GM21526 (cell line): ENCODE data around the gene CMBL.

Experiments used
- ATAC-seq: cut with Tn5 transposase; IDR thresholded peaks from one replicate; pipeline ENCODE4 v1.9.1; 2021; ENCODE audit warnings: moderate library complexity; ENCODE audit not compliant: unreplicated experiment, low FRiP score

The CMBL gene

GRCh38 chr5:10334831-10335230 lies 27.1 kb upstream of the CMBL start:
- no peak for ATAC-seq

DNA sequence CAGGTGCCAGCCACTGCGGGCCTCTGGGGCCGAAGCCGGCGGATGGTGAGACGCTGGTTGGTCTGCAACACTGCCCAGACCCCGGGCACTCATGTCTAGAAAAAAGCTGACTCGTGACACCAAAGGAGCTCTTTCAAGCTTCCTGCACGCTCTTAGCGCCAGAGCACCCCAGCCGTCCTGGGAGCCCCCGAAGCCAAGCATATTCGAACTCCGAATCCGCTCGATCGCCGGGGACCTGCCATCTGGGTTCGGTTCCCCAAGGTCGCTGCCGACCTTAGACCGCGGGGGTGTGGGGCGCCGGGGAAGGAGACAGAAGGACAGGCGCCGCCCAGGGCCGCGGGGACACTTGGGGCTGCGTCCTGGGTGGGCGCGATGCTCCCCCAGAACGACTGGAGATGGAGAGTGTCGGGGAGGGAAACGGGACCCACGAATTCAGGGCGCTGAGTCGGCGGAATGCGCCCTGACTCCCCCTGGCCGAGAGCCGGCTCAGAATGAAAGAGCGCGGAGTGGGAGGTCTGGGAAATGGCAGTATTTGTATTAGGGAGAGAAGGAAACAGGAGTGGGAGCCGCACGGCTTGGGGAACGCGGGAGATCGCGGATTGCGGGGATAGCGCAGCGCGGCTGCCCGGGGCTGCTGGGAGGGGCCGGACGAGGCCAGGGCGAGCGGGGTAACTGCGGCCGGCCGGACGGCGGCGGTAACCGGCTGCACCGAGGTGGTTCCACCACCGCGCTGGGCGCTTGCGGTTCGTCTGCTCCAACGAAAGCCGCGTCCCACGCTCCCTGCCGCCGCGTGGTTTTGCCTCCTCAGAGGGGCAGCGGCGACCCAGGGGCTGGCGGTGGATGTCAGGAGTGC lies 25.7 kb upstream of the CMBL start:
- ATAC-seq, result peak; percentile 54

GRCh38 chr5:10332301-10332700 lies 24.6 kb upstream of the CMBL start:
- ATAC-seq, result no peak

DNA sequence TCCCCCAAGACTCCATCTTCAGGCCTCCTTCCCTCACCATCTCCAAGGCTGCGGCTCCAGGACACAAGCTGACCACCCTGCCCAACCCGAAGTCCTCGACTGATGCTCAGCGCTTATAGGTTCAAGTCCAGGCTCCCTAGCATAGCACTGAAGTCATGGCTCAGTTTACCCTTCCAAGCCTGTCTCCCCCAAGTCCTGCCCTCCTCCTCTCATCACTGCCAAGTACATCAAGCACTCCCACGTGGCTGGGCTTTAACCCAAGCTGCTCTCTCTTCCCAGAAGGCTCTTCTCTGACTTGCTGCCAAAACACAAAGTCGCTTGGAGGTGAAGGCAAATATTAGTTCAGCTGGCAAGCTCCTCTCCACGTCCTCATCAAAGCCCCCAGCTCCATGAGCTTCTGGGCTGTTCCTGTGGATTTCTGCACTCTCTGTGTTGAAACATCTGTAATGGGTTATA lies 23.7 kb upstream of the CMBL start:
- ATAC-seq, result no peak

DNA sequence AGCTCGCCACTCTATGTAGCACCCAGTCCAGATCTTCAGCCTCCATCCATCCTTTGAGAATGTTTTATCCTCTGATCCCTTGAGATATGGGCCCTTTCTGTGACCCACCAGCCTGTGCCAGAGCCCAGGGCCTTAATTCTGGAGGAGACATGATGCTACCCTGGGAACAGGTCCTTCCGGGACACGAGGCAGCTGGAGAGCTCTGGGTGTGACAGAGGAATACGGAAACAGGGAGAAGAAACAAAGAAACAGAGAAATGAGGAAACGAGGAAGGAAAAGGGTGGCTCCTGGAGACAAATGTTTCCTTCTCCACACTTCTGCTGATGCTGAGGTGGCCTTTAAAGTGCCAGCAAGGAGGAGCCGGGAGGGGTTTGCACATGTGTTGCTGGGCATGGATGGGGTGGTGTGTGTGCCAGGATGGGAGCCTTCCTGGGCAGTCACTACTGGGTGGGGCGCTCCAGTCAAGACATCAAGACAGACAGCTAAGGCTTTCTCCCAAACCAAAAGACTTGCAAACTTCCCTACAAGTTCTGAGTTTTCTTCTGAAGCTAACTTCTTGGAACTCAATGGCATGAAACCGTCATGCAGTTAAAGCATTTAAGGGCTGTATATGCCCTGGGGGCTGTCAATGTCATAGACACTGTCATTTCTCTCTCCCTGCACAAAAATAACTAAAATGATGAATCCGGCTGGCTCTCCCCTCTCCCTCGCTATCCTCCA lies 23.0 kb upstream of the CMBL start:
- ATAC-seq, result no peak

- ATAC-seq, result no peak
These were observed 22.2 kb upstream of the CMBL start for GRCh38 chr5:10329820-10330481.

DNA sequence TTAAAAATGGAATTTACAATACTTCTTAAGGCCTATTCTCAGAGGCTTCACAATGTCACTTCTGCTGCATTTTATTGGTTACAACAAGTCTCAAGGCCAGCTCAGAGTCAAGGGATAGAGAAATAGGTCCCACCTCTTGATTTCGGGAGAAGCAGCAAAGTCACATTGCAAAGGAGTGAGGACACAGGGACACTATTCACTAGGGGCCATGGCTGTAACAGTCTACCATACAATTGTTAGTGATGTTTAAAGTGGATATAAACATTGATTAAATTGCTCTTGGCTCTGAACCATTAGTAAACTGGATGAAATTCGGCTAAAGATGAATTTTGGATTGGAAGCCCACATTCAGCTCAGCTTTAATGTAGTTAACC lies 21.7 kb upstream of the CMBL start:
- no peak for ATAC-seq

DNA sequence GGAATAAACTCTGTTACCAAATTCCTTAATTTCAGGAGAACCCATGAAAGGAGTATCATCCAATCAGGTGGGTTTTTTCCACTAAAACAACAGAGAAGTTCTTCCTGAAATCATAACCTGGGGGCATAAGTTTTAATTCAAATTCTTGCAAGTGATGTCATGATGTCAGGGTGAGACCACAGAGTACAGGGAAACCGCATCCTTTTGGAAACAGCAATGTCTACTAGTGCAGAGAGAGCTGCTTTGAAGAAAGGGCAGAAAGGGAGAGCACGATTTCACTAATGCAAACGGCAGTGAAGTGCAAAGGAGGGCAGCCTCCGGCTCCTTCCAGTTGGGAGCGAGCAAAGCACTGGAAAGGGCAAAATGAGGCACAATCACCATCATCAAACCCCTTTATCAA lies 20.6 kb upstream of the CMBL start:
- no peak for ATAC-seq

- ATAC-seq, result no peak
These were observed 17.0 kb upstream of the CMBL start for GRCh38 chr5:10324518-10325370.

DNA sequence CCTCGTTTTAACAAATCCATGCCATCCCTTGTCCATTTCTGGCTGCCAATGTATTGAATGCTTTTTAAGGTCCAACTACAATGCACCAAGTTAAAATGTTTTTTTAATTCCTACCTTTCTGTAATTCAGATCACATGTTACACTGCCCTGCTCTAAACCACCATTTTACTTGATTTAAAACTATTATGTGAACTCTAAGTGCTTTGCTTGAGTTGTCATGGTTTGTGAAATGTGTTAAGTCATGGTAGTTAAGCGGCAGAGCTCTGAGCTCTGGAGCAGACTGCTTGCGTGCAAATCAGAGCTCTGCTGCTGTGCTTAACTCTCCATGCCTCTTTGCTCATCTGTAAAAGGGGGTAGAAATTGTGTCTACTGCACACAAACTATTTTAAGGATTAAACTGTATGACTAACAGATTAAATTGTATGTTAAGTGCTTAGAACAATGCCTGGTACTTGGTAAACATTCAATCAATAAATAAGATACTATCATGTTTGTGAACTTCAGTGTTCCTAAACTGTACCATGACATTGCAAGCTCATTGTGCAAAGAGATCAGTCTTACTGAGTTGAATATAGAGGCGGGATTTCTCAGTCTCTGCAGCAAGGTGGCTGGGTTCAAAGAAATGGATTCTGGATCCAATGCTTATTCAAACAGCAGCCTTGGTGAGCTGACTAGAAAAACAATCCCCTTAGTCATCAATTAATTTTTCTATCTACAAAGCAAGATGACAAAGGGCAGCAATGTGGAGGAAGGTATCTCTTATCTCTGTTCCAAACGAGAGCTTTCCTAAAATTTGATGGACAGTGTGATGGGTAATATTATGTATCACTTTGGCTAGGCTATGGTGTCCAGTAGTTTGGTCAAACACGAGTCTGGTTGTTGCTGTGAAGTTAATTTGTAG lies 16.1 kb upstream of the CMBL start:
- ATAC-seq, result no peak

- no peak for ATAC-seq
These were observed 14.2 kb upstream of the CMBL start for GRCh38 chr5:10321882-10322281.

DNA sequence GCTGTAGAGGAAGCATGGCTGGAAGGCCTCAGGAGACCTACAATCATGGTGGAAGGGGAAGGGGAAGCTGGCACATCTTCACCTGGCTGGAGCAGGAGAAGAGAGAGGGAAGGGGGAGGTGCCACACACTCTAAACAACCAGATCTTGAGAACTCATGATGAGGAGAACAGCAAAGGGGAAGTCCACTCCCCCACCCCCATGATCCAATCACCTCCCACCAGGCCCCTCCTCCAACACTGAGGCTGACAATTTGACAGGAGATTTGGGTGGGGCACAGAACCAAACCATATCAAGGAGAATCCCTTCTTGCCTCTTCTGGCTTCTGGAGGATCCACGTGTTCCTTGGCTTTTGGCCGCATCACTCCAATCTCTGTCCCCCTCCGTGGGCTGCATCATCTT lies 13.1 kb upstream of the CMBL start:
- ATAC-seq, result no peak

DNA sequence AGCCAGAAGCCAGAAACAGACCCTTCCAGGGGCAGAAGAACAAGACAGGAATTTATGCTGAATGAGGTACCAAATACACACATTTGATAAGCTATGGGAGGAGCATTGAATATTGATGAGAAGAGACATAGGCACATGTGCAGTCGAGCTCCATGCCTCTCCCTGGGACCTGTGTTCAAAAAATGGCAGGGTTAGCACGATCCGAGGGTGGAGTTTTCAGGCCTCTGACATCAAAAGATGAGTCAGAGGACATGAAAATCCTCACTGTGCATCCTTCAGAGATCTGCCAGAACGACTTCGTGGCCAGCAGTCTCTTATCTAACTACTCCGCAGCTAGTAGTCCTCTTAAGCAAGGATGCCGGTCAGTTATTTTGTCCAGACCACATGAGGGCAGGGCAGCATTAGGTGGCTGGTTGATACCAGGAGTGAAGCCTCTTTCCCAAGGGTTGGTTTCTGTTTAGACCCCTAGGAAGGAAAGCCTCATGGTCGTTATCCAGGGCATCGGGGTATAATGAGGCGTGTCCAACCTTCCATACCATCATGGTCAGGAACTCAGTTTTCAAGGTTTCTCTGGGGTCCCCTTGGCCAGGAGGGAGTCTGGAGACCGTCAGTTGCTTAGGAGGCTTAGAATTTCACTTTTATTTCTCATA lies 11.6 kb upstream of the CMBL start:
- ATAC-seq, result no peak

DNA sequence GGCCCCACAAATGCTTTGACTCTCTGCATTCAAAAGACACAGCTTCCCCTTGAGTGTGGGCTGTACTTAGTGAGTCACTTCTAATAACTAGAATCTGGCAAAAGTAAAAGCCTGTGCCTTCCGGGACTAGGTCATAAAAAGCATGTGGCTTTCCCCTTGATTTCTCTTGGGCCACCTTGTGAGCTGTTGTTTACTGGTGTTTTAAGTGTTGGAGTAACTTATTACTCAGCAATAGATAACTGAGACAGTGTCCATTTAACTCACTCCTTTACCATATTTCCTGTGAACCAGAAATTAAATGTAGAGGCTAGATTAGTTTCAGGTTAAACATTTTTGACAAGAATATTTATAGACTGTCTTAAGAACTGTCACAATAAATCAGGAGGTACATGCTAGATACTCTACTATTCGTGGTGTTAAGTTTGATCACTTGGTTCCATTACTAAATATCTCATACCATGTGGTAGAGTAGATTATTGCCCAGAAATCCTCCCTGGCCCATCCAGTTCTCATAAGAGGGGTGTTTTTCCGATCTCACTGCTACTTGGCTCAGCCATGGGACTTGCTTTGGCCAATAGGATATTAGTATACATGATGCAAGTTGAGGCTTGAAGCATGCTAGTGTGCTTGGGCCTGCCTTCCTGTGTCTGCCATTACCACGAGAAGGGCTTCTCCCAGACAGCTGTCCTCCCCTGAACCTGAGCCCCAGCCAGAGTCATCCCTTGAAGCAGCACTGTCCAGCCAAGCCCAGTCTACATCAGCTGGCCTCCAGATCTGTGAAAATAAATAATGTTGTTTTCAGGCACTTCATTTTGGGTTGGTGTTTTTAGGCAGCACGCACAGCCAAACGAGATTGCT lies 10.4 kb upstream of the CMBL start:
- no peak for ATAC-seq

DNA sequence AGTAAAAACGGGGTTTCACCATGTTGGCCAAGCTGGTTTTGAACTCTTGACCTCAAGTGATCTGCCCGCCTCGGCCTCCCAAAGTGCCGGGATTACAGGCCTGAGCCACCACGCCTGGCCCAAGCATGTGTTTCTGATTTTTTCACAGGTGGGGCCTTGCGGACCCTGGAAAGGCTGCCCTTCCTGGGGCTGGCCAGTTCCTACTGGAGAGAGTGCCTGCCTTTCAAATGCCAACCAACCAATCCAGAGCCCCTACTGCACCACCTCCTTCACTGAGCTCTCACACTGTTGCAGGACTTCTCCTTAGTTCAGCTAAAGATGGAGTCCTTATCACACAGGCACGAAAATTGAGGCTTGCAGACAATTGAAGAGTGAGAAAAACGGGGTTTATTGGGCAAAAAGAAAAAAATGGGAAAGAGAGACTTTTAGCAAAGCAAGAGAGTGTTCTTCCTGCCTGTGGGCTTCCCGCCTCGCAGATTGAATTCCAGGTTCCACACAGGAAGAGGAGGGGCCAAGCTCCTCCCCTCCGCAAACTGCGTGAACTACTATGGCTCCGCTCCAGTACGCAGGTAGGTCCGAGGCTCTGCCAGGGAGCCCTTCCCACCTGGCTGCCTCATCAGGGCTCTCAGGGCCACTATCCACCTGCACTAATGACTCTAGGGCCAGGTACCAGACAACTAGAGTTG lies 8.3 kb upstream of the CMBL start:
- ATAC-seq, result no peak

DNA sequence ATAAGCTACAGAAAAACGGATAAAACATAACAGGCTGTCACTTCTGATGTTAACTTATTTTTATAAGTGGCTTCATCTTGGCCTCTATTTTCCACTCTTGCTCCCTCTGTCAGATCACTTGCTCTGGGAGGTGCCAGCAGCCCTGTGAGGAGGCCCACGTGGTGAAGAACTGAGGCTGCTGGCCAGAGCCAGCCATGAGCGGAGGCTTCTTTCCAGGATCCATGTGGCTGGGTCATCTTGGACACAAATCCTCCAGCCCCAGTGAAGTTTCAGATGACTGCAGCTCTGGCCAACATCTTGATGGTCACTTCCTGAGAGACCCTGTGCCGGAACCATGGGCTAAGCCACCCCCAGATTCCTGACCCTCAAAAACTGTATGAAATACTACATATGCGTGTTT lies 7.5 kb upstream of the CMBL start:
- ATAC-seq, result no peak

- ATAC-seq, result no peak
These were observed 4.1 kb upstream of the CMBL start for GRCh38 chr5:10311595-10312425.
